ENCODE results near the gene ACAD11. TPM values are rescaled to one million over a fixed set of nuclear protein-coding genes. Genes with fewer than 3 reads are reported as not detected.

The ACAD11 gene, protein sequence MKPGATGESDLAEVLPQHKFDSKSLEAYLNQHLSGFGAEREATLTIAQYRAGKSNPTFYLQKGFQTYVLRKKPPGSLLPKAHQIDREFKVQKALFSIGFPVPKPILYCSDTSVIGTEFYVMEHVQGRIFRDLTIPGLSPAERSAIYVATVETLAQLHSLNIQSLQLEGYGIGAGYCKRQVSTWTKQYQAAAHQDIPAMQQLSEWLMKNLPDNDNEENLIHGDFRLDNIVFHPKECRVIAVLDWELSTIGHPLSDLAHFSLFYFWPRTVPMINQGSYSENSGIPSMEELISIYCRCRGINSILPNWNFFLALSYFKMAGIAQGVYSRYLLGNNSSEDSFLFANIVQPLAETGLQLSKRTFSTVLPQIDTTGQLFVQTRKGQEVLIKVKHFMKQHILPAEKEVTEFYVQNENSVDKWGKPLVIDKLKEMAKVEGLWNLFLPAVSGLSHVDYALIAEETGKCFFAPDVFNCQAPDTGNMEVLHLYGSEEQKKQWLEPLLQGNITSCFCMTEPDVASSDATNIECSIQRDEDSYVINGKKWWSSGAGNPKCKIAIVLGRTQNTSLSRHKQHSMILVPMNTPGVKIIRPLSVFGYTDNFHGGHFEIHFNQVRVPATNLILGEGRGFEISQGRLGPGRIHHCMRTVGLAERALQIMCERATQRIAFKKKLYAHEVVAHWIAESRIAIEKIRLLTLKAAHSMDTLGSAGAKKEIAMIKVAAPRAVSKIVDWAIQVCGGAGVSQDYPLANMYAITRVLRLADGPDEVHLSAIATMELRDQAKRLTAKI
- 3.6 to 8.0 TPM (median 4.2 TPM) in 5 replicates for total RNA-seq (2022; extraction: Qiagen RNA extraction)

GRCh38 chr3:132659365-132660051, at the start of gene ACAD11:
Gene ACAD11 (minus strand): TSS chr3:132659809. CDS start chr3:132659751, 58 bp downstream.

DNA sequence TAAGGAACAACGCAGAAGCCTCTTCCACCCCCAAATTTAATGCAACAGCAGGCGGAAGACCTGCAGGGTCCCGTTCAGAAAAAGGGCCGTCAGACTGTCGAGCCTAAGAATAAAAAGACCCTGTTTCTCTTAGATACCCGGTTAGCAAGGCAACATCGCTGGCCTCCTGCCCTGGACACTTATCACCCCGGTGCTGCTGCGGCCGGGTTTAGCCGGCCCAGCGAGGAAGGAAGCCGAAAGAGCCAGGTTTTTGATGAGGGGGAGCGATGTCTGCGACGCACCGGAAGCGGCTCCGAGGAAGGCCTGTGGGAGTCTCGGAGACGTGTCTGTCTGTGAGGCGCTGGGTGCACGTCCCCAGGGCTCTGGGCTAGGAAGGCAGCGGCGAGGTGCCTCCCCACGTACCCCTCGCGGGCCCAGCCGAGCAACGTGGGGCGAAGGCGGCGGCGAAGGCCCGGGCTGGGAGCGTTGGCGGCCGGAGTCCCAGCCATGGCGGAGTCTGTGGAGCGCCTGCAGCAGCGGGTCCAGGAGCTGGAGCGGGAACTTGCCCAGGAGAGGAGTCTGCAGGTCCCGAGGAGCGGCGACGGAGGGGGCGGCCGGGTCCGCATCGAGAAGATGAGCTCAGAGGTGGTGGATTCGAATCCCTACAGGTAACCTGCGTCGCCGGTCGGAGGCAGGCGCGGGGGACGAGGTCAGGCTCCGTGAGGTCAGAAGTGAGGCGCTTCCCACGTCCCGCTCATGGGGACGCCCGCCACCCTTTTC, 622 bp upstream of the ACAD11 start, which contains the start of gene UBA5:
UBA5 (plus strand) TSS at position 278 of the 759 bp plus-strand sequence; CDS start at position 487, 209 bp downstream.

GRCh38 chr3:132596816-132597433, 62.7 kb downstream of the ACAD11 start, which contains the start of gene ACKR4:
Gene ACKR4 (plus strand): TSS chr3:132597270. CDS start chr3:132600398, 3,128 bp downstream.

Other genes with a start within 250 kb of the ACAD11 start
- 11.4 to 14.6 TPM (median 12.4 TPM) in 5 replicates for gene DNAJC13, start 242.3 kb downstream of the ACAD11 start, total RNA-seq (2022; extraction: Qiagen RNA extraction)
- gene ACKR4, start 62.5 kb downstream of the ACAD11 start, total RNA-seq (2022; extraction: Qiagen RNA extraction), result 0.03 TPM in 1 of 5 replicates, not detected in the others
- 22.5 to 28.6 TPM (median 26.3 TPM) in 5 replicates for gene UBA5, start 520 bp upstream of the ACAD11 start, total RNA-seq (2022; extraction: Qiagen RNA extraction)
- 6.7 to 9.0 TPM (median 8.8 TPM) in 5 replicates for gene NPHP3, start 62.6 kb upstream of the ACAD11 start, total RNA-seq (2022; extraction: Qiagen RNA extraction)

Data from A549 treated with AZD2906 at 1 μM for 4 hours (cell line).